NK-92 (cell line): ENCODE data around the gene FOXN1.
"Not testable (repeated sequence)": the region's sequence is repeated elsewhere in the genome, so short reads cannot be mapped to it uniquely, and the experiment has no call there.

Experiments used
- DNase-seq: peaks from one replicate; lab custom pipeline; 2025; ENCODE audit not compliant: unreplicated experiment; lab: John Stamatoyannopoulos, UW

The FOXN1 gene

DNA sequence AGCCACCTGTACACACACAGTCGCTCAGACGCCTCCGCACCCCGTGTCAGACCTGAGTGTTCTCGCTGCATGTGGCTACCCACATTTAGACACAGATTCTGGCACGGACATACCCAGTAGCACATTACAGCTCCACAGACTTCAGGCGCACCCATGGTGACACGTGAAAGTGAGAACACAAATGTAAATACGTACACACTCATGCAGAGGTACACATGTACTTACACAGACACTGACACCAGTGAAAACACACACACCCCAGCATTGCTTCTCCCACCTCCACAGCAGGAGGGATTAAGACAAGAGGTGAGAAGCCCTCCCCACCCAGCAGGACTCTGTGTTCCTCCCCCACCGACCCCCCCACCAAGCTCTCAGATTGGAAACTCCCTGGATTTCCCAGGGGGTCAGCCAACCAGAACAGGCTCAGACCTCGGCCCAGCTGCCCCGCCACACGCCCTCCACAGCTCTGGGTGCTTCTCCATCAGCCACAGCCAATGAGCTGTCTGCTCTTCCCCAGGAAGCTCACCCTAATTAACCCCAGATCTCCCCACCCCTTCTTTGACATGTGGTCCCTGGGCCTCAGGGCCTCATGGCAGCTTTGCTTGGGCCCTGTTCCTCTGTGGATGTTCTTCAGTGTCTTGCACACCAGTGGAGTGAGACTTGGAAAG lies 5.3 kb upstream of the FOXN1 start:
- no peak for DNase-seq

DNA sequence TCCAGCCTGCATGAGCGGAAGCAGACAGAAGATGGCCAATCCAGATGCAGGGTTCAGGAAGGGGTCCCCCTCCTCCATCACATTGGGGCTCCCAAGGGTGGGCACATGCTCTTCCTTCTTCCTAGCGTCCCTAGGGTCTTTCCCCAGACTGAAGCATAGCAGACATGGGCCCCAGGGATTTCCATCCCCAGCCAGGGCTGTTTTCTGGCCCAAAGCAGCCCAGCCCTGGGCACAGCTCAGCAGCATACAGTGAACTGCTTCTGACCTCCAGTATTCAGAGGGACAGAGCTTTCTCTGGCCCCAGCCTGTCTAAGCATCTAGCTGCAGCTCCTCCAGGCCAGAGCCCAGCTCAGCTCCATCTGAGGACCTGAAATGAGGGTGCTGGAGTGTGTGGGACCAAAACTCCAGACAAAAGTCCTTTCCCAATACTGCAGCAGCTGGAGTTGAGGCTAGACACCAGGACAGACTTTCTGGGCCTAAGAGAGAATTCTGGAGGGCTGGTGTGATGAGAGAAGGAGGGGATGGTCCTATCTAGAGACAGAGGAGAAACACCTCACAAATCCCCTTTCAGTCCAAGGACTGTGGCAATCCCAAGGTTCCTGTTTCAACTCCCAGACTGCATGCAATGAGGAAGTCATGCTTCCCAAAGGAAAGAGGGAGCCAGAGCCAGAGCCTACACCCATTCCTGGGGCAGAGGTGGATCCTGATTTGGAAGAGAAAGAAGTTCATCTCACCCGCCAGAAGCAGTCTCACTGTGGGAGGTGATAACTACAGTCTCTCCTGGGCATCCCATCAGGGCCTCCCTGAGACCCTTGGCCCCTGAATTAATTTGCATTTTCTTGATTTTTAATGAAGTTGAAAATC lies 4.5 kb upstream of the FOXN1 start:
- DNase-seq: no peak

GRCh38 chr17:28503420-28503819 lies 2.7 kb upstream of the FOXN1 start:
- no peak for DNase-seq

DNA sequence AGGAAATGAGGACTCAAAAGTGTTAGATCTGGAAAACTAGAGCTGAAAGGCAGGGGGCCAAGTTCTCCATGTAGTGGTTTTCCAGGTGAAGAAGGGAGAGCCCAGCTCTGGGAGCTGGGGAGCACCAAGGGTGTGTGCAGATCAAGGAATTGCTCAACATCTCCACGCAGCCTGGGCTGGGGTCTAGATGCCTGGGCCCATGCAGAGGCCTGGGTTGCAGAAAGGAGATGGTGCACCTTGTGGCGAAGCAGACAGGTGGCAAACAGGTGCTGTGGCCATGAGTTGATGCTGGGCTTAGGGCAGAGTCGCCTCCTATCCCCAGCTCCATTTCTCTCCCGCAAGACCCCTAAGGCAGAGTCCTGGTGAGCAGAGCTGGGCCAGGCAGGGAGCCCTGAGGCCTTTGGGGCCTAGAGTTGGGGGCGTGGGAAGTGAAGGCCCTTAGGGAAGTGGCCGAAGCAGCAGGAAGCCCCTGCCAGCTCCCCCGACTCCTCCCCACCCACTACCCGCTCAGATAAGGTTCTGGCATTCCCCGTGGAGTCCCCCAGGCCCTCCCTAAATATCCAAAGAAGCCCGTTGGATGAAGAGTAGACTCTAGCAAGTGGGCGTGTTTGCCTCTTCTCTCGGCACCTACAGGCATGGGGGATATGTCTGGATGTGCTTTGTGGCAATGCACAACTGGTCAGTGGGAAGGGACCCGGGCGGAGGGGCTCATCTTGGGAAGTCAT lies 777 bp downstream of the FOXN1 start:
- DNase-seq: no peak

DNA sequence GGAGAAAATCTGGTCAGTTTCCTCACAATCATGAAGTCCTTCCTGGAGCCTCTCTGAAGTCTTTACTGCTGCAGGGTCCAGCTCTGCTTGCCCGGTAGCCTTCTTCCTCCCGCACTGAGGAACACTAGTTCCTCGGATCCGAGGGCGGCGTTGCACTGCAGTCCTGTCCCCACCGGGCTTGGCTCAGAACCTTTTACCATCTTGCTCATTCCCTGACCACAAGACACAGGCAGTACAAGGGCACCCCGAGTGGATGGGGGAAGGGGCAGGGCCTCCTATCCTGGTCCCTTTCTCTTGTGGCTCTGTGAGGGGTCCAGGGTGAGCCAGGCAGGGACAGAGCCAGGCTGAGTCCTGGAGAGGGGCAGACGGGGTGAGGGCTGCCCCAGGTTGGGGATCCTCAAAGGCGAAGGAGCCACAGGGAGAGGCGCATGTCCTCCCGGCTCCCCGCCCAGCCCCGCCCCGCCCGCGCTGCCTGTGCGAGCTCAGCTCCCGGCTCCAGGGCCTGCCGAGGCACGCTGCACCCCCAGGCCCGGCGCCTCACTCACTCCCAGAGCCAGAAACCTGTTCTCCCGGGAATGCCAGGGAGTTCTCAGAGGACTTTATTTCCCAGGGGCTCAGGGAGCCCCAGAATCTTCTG lies 1.5 kb downstream of the FOXN1 start:
- DNase-seq: no peak

- DNase-seq: no peak
These were observed 2.1 kb downstream of the FOXN1 start for GRCh38 chr17:28508211-28508724.

- DNase-seq: no peak
These were observed 3.6 kb downstream of the FOXN1 start for GRCh38 chr17:28509789-28510188.

DNA sequence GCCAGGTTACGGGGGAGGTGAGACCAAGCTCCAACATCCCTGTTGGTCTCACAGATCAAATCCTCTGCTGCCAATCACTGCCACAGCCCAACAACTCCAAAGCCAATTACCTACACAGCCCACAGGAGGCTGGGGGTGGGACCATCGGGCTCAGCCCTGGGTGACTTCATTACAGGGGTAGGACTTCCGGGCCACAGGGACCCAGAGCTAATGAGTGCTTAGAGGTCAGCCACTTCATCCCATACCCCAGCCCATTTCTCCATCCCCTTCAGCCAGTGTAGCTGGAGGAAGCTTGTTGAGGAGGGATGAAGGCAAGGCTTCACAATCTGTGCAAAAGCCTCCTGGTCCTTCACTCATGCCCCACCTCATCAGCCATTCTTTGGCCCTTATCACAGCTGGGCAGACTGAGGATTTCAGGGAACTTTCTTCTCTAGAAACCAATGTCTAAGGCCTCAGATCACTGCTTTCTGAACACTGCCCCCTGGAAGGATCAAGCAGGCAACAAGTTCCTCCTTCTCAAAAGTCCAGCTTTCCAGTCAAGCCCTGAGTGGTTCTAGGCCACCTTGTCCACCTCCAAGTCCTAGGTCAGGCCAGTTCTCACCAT lies 5.8 kb downstream of the FOXN1 start:
- no peak for DNase-seq

GRCh38 chr17:28513476-28513875 lies 7.3 kb downstream of the FOXN1 start:
- no peak for DNase-seq

GRCh38 chr17:28514561-28515002 lies 8.4 kb downstream of the FOXN1 start:
- DNase-seq: no peak

GRCh38 chr17:28515518-28515917 lies 9.4 kb downstream of the FOXN1 start:
- no peak for DNase-seq

DNA sequence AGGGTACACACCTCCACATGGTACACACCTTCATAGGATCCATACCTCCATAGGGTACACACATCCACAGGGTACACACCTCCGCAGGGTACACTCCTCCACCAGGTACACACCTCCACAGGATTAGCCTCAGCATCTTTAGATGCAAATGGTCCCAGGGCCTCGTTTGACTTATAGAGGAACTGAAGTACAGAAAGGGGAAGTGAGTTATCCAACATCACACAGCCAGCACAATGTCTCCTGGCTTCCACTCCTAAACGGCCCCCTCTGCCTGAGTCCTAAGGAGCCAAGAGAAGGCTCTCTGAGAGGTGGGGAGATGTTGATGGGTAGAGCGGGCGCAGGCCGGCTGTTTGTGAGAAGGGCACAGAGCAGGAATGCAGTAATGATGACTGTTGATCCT lies 12.0 kb downstream of the FOXN1 start:
- DNase-seq: no peak

- no peak for DNase-seq
These were observed 12.4 kb downstream of the FOXN1 start for GRCh38 chr17:28518578-28518977.

- no peak for DNase-seq
These were observed 13.1 kb downstream of the FOXN1 start for GRCh38 chr17:28519236-28519635.

GRCh38 chr17:28520687-28521086 lies 14.5 kb downstream of the FOXN1 start:
- DNase-seq: no peak

GRCh38 chr17:28521311-28522085 lies 15.3 kb downstream of the FOXN1 start:
- DNase-seq: no peak

GRCh38 chr17:28522281-28522680 lies 16.1 kb downstream of the FOXN1 start:
- DNase-seq: not testable (repeated sequence)

DNA sequence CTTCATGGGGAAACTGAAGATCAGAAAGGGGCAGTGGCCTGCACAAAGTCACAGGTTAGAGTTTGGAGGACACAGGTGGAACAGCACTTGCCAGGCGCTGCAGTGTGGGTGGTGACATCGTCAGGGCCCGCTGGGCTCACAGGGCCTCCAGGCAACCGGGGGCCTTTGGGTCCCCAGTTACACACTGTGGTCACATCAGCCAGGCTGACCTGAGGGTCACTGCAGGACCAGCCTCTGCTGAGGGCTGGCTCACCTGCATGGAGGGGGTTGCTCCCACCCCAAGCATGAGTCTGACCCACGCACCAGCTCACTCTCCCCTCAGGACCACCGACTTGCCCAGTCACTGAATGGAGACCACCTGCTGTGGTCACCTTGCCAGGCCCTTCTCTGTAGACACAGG lies 17.0 kb downstream of the FOXN1 start:
- DNase-seq: no peak

- DNase-seq: no peak
These were observed 17.7 kb downstream of the FOXN1 start for GRCh38 chr17:28523876-28524275.
